Stimulated activated CD8-positive, alpha-beta memory T cell treated with anti-CD3 and anti-CD28 coated beads, Interleukin-15, amount 100 ng/mL, for 4 hours (primary cell): ENCODE data around the gene PTPN1.
"Not testable (repeated sequence)": the region's sequence is repeated elsewhere in the genome, so short reads cannot be mapped to it uniquely, and the experiment has no call there.

Experiments
- DNase-seq, 2 donors: peaks; one replicate each; pipeline ENCODE4 v3.0.0-alpha.2; 2020; ENCODE audit warnings: low read depth in 2 of 2

PTPN1 gene

GRCh38 chr20:50557549-50558134, 47.5 kb downstream of the PTPN1 start:
- no peak for DNase-seq

GRCh38 chr20:50558483-50558925, 48.3 kb downstream of the PTPN1 start:
- DNase-seq: no peak

DNA sequence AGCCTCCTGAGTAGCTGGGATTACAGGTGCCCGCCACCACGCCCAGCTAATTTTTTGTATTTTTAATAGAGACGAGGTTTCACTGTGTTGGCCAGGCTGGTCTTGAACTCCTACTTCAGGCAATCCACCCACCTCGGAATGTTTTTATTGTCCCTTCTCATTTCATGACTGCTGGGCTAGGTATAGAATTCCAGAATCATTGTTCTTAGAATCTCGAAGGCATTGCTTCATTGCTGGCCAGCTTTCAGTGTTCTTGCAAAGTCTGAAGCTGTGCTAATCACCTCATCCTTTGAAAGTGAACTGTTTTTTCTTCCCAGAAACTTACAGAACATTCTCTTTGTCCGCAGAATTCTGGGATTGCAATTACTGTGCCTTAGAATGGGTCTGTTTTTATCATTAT, 49.0 kb downstream of the PTPN1 start:
- DNase-seq: no peak

GRCh38 chr20:50559856-50560638, 49.9 kb downstream of the PTPN1 start:
- no peak for DNase-seq

DNA sequence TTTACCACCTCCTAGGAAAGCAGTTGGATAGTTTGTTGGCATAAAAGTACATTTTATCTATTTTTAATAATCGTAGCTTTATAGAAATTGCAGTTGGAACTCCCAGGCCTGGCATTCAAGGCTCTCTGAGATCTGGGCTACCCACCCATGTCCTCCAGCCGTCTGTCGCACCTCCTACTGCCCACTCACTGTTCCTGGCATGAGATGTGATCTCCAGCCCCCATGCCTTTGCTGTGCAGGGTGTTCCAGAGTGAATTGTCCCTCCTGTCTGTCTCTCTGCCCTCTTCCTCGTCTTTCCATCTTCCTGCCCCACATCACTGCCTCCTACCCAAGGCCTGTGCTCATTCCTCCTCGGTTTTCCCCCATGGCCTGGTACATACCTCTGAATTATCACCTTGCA, 50.7 kb downstream of the PTPN1 start:
- DNase-seq: no peak

DNA sequence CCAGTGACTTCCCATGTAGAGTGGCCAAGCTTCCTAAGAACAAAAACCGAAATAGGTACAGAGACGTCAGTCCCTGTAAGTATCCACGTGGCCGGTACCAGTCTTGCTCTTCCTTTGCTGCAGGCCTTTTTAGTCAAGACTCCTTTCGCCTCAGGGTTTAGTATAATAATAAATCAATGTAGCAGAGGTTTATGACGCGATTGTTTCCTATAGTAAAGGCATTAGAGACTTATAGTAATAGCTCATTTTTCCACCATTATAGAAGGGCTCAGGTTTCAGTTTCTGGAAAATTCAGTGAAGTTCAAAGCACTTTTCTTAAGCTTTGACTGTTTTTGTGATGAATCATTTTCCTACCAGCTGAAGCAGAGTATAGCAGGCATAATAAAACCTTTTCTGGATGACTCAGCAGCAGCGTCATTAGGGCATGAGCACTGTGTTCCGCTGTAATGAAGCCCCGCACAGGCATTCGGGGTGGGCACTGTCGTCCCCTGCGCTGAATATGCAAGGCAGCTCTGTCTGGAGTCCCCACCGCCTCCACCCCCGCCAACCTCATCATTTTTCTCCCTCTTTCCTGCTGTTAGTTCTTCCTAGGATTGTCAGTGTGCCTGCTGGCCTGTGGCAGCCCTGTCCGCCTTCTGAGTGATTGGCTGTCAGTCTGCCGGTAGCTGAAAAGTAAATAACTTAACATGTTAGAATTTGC, 51.3 kb downstream of the PTPN1 start:
- peak; percentile 20 to 60 for DNase-seq

DNA sequence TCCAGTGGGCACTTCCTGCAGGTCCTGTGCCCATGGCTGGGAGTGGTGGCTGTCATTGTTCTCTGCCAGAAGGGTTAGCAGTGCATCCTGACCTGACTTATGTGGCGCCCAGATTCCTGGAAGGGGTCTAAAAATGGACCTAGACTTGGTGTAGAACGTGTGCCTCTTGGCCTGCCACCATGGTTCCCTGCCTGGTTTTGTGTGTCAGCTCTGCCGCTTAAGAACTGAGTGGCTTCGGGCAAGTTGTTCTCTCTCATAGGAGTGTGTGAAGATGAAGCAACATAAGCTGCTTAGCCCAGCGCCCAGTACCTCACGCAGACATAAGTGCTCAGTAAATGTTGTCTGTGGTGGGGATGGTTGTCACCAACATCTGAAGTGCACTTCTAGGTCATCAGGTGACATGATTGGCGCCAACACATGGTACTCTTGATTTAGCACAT, 52.1 kb downstream of the PTPN1 start:
- DNase-seq: no peak

DNA sequence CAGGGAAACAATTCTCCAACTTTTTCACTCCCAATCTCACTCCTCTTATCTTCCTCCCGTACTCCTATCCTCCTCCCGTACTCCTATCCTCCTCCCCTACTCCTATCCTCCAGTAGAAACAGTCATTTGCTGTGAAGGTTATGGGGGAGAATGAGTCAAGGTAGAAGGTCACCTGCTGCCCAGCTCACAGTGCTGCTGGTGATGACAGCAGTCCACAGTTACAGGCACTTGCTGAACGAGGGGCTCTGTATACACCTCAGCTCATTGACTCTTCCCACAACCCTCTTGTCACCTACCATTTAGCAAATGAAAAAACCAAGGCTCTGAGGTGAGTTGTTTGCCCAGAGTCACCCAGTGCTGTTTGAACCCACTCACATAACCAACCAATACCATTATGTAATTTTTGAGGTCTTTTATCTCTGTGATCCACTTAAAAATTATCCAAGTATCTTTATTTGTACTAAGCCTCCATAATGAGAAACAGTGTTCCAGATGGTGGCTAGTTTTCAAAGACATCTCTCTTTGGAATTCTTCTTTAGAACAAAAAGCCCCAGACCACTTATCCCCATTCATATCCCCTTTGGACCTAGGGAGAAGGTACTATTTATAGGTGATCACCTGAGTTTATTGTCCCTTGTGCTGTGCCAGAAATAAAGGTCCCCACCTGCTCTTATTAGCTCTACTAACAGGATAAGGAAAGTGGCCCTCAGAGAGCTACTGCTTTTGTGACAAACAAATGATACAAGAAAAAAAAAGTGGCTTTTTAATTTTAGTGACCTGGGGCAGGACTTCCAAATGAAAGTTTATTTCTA, 53.2 kb downstream of the PTPN1 start:
- DNase-seq: no peak

- DNase-seq: no peak
Observed at GRCh38 chr20:50565383-50565782, 55.2 kb downstream of the PTPN1 start.

GRCh38 chr20:50565871-50566270, 55.7 kb downstream of the PTPN1 start:
- DNase-seq: no peak

- no peak for DNase-seq
Observed at GRCh38 chr20:50567860-50568548, 57.8 kb downstream of the PTPN1 start.

DNA sequence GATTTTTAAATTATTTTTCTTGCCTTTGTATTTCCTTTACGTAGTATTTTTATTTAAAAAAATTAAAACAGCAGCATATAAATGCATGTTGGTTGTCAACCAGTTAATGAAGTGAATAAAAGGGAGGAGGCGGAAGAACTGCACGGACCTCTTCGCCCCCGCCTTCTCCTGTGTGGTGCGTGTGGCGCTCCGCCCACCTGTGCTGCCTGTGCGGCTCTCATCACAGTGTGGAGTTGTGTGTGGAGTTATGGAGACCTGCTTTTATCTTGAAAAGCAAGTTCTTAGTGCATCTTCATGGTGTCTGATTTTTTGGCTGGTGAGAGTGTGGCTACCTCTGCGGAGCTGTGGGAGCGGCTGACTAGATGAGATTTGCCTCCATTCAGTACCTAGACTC, 58.4 kb downstream of the PTPN1 start:
- DNase-seq: no peak

DNA sequence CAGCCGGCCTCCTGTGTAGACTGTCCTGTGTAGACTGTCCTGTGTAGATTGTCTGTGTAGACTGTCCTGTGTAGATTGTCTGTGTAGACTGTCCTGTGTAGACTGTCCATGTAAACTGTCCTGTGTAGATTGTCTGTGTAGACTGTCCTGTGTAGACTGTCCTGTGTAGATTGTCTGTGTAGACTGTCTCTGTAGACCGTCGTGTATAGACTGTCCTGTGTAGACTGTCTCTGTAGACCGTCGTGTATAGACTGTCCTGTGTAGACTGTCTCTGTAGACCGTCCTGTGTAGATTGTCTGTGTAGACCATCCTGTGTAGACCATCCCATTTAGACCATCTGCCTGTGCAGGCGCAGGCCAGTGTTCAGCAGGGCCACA, 59.3 kb downstream of the PTPN1 start:
- DNase-seq: not testable (repeated sequence)

DNA sequence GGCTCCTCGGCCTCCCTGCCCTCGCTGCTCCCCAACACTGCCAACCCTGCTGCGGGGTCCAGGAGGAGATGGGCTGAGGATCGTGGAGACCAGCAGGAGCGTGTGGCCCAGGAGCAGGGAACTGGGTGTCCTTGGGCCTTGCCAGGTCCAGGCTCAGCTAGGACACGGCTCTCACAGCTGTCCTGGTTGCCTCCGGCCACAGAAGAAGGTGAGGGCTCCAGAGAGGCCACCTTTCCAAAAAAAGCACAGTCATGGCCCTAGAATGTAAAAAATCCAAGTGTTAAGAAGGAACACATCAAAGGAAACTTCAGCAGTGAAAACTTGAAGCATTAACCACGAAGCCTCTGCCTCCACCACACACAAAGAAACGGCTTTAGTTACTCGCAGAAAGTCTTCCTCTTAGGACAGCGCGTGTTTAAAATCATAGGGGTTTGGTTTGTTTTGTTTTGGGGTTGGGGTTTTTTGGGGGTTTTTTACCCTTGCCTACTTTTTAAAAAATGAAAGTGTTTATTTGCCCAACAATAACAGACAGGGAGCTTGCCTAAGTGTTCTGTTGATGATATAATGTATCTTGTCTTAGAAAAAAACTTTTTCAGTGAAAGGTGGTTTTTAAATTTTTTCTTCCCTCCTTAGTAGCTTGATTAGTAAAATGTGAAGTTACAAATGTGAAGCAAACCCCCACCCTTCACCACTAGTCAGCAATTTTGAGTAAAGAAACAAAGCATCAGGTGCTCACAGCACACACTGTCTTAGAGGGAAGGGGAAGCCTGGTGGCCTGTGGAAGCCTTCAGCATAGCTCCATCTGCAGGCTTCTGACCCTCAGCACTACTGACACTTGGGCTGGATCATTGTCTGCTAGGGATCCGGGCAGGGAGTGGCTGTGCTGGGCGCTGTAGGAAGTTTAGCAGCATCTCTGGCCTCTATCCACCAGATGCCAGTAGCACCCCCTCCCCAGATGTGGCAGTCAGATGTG, 60.0 kb downstream of the PTPN1 start:
- no peak for DNase-seq

GRCh38 chr20:50571466-50571865, 61.3 kb downstream of the PTPN1 start:
- no peak for DNase-seq

DNA sequence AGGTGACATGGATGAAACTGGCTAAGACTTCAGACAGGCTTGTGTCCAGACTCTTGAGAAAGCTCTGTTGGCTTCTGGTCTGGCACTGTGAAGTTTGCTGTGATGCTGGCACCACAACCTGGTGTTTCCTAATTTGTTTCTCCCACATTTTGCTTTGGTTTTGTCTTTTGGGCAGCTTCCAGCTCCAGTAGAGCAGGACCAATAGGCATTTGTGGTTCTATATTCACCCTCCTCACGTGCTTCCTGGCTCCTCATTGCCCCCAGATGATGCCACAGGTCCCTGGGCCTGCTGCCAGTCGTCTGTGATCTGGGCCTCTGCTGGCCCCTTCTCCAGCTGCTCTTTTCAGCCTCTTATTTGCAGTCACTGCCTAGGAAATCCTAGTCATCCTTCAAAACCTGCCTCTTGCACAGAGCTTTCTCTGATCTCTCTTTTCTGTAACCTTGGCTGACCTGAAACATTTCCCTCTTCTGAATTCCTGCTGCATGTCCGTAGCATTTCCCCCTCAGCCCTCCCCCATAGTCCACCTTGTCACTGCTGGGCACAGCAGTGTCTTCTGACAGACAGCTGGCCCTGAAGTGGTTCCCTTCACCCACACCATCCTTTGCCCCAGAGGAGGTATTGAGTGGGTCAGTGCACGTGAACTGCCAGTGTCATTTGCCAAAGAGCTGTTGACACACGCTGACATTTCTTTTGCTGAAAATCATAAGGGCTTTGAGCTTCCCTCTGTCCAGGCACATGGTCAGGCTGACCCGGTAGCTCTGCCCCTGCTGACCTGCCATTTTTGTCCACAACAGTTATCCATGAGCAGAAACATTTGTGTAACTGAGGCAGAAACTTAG, 63.0 kb downstream of the PTPN1 start:
- no peak for DNase-seq

GRCh38 chr20:50574108-50574507, 63.9 kb downstream of the PTPN1 start:
- no peak for DNase-seq

DNA sequence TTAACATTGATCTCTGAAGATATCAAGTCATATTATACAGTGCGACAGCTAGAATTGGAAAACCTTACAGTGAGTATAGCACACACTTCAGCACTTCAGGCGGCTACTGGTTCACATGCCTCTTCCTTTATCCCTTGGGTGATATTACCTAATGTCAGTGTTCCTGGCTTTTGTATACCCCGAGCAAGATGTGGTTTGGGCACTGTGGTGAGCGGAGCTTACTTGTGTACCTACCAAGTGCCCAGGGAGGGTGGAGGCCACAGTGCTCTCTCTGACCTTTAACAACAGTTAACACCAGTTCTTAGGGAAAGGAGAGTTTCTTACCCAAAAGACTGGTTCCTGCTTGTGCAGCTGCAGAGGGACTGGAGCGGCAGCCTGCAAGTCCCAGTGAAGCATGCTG, 64.4 kb downstream of the PTPN1 start:
- DNase-seq: no peak
